ENCODE measurements around the gene CADPS2. TPM values are rescaled to one million over a fixed set of nuclear protein-coding genes. Genes with fewer than 3 reads are reported as not detected.

The CADPS2 gene
- total and polyA plus RNA-seq, 12 donors = 14.6 to 103 (median 39.4) TPM

- TF ChIP-seq, protein P1, sequence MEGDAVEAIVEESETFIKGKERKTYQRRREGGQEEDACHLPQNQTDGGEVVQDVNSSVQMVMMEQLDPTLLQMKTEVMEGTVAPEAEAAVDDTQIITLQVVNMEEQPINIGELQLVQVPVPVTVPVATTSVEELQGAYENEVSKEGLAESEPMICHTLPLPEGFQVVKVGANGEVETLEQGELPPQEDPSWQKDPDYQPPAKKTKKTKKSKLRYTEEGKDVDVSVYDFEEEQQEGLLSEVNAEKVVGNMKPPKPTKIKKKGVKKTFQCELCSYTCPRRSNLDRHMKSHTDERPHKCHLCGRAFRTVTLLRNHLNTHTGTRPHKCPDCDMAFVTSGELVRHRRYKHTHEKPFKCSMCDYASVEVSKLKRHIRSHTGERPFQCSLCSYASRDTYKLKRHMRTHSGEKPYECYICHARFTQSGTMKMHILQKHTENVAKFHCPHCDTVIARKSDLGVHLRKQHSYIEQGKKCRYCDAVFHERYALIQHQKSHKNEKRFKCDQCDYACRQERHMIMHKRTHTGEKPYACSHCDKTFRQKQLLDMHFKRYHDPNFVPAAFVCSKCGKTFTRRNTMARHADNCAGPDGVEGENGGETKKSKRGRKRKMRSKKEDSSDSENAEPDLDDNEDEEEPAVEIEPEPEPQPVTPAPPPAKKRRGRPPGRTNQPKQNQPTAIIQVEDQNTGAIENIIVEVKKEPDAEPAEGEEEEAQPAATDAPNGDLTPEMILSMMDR (IDR thresholded peaks at IDR 0.05) = no peak
- no peak for TF ChIP-seq POLR2A (IDR thresholded peaks at IDR 0.05)
- intact Hi-C loops (cut with DNase I) = no loop called here
- WGBS, 4 donors = 94 to 97% (median 96%) methylated on average over 2 of the region's 2 CpGs
- Histone ChIP-seq H3K4me3 (no peak overlapping the region), H3K27me3 (no peaks in the 10 kb centered on the region), H3K9me3 (replicated peaks in 1 of 3) (no peaks in the 10 kb centered on the region), H3K36me3 (replicated peaks in 1 of 2) (no peaks in the 10 kb centered on the region), H3K4me1 (replicated peaks in 1 of 2) (peaks cover 0 to 9% of the 10 kb centered on the region in 2 donors), H3K27ac (no peak overlapping the region)
- no peak for DNase-seq
These were observed 324.9 kb downstream of the CADPS2 start for GRCh38 chr7:122561326-122561725.

- Histone ChIP-seq H3K27me3 (no peaks in the 10 kb centered on the region), H3K4me1 (replicated peaks in 1 of 2) (peaks cover 0 to 9% of the 10 kb centered on the region in 2 donors), H3K27ac (no peak overlapping the region), H3K4me3 (no peak overlapping the region), H3K36me3 (replicated peaks in 1 of 2) (no peaks in the 10 kb centered on the region), H3K9me3 (replicated peaks in 1 of 3) (no peaks in the 10 kb centered on the region)
- TF ChIP-seq, protein P1 (IDR thresholded peaks at IDR 0.05) = no peak
- no peak for TF ChIP-seq POLR2A (IDR thresholded peaks at IDR 0.05)
- intact Hi-C loops (cut with DNase I) = no loop called here
- no peak for DNase-seq
- WGBS, 4 donors = 76 to 83% (median 80%) methylated on average over 7 of the region's 7 CpGs
These were observed 329.3 kb downstream of the CADPS2 start for GRCh38 chr7:122556873-122557542.

DNA sequence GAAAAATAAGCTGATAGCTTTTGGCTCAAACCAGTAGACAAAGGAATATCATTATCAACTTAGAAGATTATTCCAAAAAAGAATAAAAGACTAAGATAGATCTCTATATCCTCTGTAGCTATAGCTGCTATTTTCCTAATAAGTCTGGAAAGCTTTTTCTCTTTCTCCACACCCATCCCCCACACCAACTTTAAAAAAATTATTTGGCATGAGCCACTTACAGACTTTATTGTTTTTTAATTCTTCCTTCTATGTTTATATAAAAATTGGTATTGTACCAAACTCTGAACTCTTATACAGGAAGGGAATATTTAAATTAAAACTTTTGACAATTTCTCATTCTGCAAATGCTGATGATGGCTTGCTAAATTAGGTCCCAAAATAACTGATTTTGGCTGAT lies 330.0 kb downstream of the CADPS2 start:
- intact Hi-C loops (cut with DNase I) = no loop called here

DNA sequence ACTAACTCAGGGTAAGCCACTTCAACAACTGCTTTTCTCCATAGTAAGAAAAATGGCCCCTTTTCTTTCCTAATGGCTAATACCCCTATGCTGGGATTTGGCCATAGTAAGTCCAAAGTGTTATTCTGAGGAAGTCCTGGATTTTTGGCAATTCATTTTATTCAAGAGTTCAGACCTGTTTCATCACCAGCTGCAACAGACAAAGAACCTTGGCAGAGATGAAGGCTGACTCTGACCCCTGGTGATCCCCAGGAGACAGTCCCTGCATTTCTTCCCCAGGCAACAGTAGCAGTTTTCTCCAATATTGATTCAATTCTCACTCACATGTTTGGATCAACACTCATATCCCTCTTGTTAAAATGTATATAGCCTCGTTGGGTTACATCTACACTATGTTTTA lies 332.5 kb downstream of the CADPS2 start:
- 81 to 95% (median 83%) methylated on average over 1 of the region's 1 CpG for WGBS, 4 donors
- intact Hi-C loops (cut with DNase I) = no loop called here
- DNase-seq = peak in 1 of 7 donors; percentile 13
- no peak for TF ChIP-seq POLR2A (IDR thresholded peaks at IDR 0.05)
- TF ChIP-seq, protein P1 (IDR thresholded peaks at IDR 0.05) = no peak
- Histone ChIP-seq H3K4me3 (no peak overlapping the region), H3K36me3 (replicated peaks in 1 of 2) (no peaks in the 10 kb centered on the region), H3K9me3 (replicated peaks in 1 of 3) (no peaks in the 10 kb centered on the region), H3K27me3 (no peaks in the 10 kb centered on the region), H3K4me1 (replicated peaks in 1 of 2) (no peaks in the 10 kb centered on the region), H3K27ac (no peak overlapping the region)

More for the DNA sequence above, 330.0 kb downstream of the CADPS2 start:
- Histone ChIP-seq H3K4me1 (replicated peaks in 1 of 2) (peaks cover 0 to 9% of the 10 kb centered on the region in 2 donors), H3K9me3 (replicated peaks in 1 of 3) (no peaks in the 10 kb centered on the region), H3K4me3 (no peak overlapping the region), H3K27me3 (no peaks in the 10 kb centered on the region), H3K27ac (no peak overlapping the region), H3K36me3 (replicated peaks in 1 of 2) (no peaks in the 10 kb centered on the region)
- DNase-seq = no peak
- TF ChIP-seq, protein P1 (IDR thresholded peaks at IDR 0.05) = no peak
- TF ChIP-seq POLR2A (IDR thresholded peaks at IDR 0.05) = no peak
